Thymus (tissue), 11 donors: ENCODE measurements around the gene STK32C. TPM values are rescaled to one million over a fixed set of nuclear protein-coding genes. Genes with fewer than 3 reads are reported as not detected.

Source experiments
- DNase-seq, 9 donors: peaks; one replicate each; pipeline ENCODE4 v3.0.0-alpha.2; 2013; ENCODE audit warnings: low spot score in 9 of 9, low read depth in 6 of 9, missing footprints in 1 of 9
- H3K27ac ChIP-seq, 2 donors: one replicate each; pipeline ENCODE4 v1.5.1; 2013; ENCODE audit warnings: control low read depth in 1 of 2, low read depth in 1 of 2, low read length in 1 of 2, mild to moderate bottlenecking in 1 of 2, moderate library complexity in 1 of 2
- H3K27me3 ChIP-seq, 2 donors: one replicate each; pipeline ENCODE4 v1.5.1; 2013; ENCODE audit warnings: low read length in 1 of 2; ENCODE audit not compliant: control insufficient read depth in 2 of 2, insufficient read depth in 1 of 2
- H3K36me3 ChIP-seq, 2 donors: one replicate each; pipeline ENCODE4 v1.5.1; 2013; ENCODE audit warnings: low read length in 1 of 2, mild to moderate bottlenecking in 1 of 2, moderate library complexity in 1 of 2; ENCODE audit not compliant: control insufficient read depth in 2 of 2, insufficient read depth in 2 of 2
- H3K4me1 ChIP-seq, 2 donors: one replicate each; pipeline ENCODE4 v1.5.1; 2013; ENCODE audit warnings: low read length in 2 of 2; ENCODE audit not compliant: control insufficient read depth in 2 of 2, insufficient read depth in 2 of 2
- H3K4me3 ChIP-seq, 2 donors: one replicate each; pipeline ENCODE4 v1.5.1; 2013; ENCODE audit warnings: low read length in 2 of 2, control low read depth in 1 of 2, mild to moderate bottlenecking in 1 of 2
- H3K9me3 ChIP-seq, 2 donors: one replicate each; pipeline ENCODE4 v1.5.1; 2013; ENCODE audit warnings: low read length in 1 of 2, mild to moderate bottlenecking in 1 of 2; ENCODE audit not compliant: control insufficient read depth in 2 of 2, insufficient read depth in 1 of 2
- WGBS: extraction: QIAGEN DNeasy Blood & Tissue Kit; methylation state at CpG from one replicate; pipeline ENCODE4 v1.1.7; 2013; 5-methylcytosine and 5-hydroxymethylcytosine counted together
- polyA plus RNA-seq: library from polyadenylated mRNA; stranded (reverse); fragments of 200-250 nt; gene quantifications from one replicate; pipeline ENCODE4 v1.2.3, GENCODE V29; 2013
- total RNA-seq: library from RNA; stranded (reverse); fragments of 120-200 nt; gene quantifications from one replicate; pipeline ENCODE4 v1.2.4, GENCODE V29; 2013
- donor health status: healthy.

Gene STK32C
- total and polyA plus RNA-seq, 2 donors = 18.2 to 18.7 TPM

DNA sequence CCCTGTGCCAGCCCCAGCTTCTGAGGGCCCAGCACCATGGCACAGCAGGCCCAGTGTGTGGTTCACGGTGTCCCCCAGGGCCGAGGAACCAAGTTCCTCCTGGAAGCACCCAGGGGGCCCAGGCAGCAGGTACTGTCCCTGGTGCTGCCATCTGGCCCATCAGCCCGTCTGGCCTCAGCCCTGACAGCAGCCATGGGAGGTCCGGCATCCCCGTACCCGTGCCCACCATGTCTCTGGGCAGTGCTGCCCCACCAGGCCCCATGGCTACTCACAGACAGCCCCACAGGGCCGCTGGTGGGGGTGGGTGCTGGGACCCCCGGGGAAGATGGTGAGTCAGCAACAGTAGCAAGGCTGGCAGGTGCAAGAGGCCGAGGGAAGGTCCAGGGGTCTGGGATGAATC, 32.8 kb downstream of the STK32C start:
- H3K9me3 ChIP-seq = no peaks in the 10 kb centered on the region
- no peaks in the 10 kb centered on the region for H3K27me3 ChIP-seq
- DNase-seq = no peak
- H3K27ac ChIP-seq = no peak overlapping the region
- no peaks in the 10 kb centered on the region for H3K4me1 ChIP-seq
- H3K4me3 ChIP-seq = no peak overlapping the region
- WGBS = 95% methylated on average over 9 of the region's 9 CpGs
- no peaks in the 10 kb centered on the region for H3K36me3 ChIP-seq

DNA sequence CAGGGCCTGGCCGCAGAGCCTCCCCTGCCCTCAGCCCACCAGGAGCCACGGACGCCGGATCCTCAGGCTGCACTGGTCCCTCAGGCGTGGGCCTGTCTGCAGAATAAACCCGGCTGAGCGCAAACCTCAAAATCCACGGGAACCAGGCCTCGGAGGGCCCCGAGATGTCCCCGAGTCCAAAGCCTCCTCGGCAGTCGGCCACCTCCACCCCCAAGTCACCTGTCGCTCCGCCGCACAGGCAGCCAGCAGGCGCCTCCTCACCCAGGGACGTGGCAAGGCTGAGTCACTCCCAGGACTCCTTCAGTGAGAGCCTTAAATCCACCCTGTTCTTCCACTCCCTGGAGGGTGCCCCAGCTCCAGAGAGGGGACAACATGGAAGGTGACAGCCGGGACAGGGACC, 33.2 kb downstream of the STK32C start:
- 96% methylated on average over 19 of the region's 19 CpGs for WGBS
- no peaks in the 10 kb centered on the region for H3K36me3 ChIP-seq
- H3K4me3 ChIP-seq = no peak overlapping the region
- H3K9me3 ChIP-seq = no peaks in the 10 kb centered on the region
- no peak overlapping the region for H3K27ac ChIP-seq
- H3K4me1 ChIP-seq = no peaks in the 10 kb centered on the region
- no peak for DNase-seq
- no peaks in the 10 kb centered on the region for H3K27me3 ChIP-seq

DNA sequence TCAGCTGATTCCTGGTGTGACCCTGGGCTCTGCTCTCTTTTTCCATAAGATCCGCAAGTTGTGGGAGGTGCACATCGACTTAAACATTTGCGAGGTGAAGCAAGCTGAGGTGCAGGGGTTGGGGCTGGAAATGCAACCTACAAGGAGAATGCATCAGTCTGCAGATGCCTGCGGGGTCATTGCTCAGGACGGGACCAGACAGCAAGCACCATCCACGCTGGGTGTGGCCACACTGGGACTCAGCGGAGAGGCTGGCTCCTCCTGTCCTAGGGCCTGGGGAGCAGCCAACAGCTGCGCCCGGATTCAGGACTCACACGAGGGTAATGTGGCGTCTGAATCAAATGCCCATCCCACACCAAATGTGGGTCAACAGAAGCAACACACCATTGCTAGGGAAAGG, 33.8 kb downstream of the STK32C start:
- H3K27ac ChIP-seq = no peak overlapping the region
- H3K9me3 ChIP-seq = no peaks in the 10 kb centered on the region
- H3K36me3 ChIP-seq = no peaks in the 10 kb centered on the region
- H3K27me3 ChIP-seq = no peaks in the 10 kb centered on the region
- 96% methylated on average over 11 of the region's 11 CpGs for WGBS
- no peaks in the 10 kb centered on the region for H3K4me1 ChIP-seq
- DNase-seq = no peak
- H3K4me3 ChIP-seq = no peak overlapping the region

GRCh38 chr10:132273304-132273944, 34.3 kb downstream of the STK32C start:
- H3K9me3 ChIP-seq = no peaks in the 10 kb centered on the region
- H3K27me3 ChIP-seq = no peaks in the 10 kb centered on the region
- no peak overlapping the region for H3K4me3 ChIP-seq
- no peak for DNase-seq
- no peaks in the 10 kb centered on the region for H3K36me3 ChIP-seq
- H3K4me1 ChIP-seq = no peaks in the 10 kb centered on the region
- no peak overlapping the region for H3K27ac ChIP-seq
- WGBS = 93% methylated on average over 8 of the region's 8 CpGs

DNA sequence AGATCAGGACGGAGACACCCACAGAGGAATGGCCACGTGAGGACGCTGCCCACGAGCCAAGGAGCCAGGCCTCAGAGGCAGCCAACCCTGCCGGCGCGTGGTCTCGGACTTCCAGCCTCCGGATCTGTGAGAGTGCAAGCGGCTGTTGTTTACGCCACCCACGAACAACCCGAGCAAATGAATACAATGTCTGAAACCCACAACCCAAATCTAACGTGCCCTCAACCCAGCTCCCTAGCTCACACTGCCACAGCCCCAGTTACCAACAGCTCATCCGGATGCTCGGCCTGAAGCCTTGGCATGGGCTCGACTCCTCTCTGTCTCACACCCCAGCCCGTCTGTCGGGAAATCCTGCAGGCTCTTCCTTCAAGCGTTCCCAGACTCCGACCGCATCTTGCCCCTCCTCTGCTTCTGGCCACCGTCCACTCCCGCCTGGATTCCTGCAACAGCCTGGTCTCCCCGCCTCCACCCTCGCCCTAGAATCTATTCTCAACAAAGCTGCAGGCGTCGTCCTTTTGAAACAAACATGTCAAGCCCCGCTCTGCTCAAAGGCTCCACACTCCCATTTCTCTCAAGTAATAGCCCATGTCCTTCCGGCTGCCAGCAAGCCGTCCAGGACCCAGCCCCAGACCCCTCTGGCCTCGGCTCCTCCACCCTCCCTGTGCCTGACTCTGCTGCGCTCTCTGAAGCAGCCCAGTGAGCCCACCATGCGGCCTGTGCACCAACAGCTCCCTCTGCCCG, 35.3 kb downstream of the STK32C start:
- no peak for DNase-seq
- no peak overlapping the region for H3K27ac ChIP-seq
- H3K36me3 ChIP-seq = no peaks in the 10 kb centered on the region
- no peaks in the 10 kb centered on the region for H3K27me3 ChIP-seq
- H3K4me1 ChIP-seq = no peaks in the 10 kb centered on the region
- H3K4me3 ChIP-seq = no peak overlapping the region
- no peaks in the 10 kb centered on the region for H3K9me3 ChIP-seq
- WGBS = 97% methylated on average over 35 of the region's 35 CpGs

GRCh38 chr10:132271458-132272230, 36.1 kb downstream of the STK32C start:
- no peaks in the 10 kb centered on the region for H3K27me3 ChIP-seq
- 86% methylated on average over 27 of the region's 27 CpGs for WGBS
- no peak for DNase-seq
- H3K9me3 ChIP-seq = no peaks in the 10 kb centered on the region
- H3K4me3 ChIP-seq = no peak overlapping the region
- H3K4me1 ChIP-seq = peaks cover 0 to 7% of the 10 kb centered on the region in 2 donors
- no peak overlapping the region for H3K27ac ChIP-seq
- no peaks in the 10 kb centered on the region for H3K36me3 ChIP-seq

DNA sequence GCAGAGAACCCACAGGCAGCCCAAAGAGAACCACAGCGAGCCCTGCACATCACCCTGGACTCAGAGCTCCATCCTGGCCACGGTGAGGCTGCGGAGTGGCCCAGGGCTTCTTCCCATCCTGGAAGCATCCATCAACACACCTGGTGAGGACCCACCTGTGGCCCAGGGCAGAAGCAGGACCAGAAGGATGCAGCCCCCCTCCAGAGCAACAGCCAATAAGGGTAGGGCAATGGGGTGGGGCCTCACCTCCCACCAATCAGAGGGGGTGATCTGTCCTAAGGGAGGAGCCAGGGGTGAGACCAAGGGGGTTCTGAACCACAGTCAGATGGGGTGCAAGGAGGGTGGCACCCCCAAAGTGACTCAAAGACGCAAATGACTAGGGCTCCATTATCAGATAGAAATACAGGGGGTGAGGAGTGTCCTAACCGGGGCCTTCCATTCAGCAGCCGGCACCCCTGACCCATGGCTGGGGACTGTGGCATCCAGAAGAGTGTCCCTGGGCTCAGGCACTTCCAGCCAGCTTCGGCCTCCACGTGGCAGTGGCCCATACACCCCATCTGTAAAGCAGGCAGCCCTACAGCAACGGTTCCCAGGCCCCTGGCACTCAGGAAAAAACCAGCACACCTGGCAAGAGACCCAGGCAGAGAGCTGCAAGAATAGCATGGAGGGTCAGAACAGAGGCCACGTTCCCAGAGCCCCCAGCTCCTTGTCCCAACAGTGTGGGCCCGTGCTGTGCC, 36.9 kb downstream of the STK32C start:
- H3K27me3 ChIP-seq = no peaks in the 10 kb centered on the region
- H3K4me1 ChIP-seq = peaks cover 0 to 12% of the 10 kb centered on the region in 2 donors
- DNase-seq = no peak
- no peak overlapping the region for H3K4me3 ChIP-seq
- 91% methylated on average over 11 of the region's 11 CpGs for WGBS
- H3K9me3 ChIP-seq = no peaks in the 10 kb centered on the region
- H3K36me3 ChIP-seq = no peaks in the 10 kb centered on the region
- H3K27ac ChIP-seq = no peak overlapping the region

DNA sequence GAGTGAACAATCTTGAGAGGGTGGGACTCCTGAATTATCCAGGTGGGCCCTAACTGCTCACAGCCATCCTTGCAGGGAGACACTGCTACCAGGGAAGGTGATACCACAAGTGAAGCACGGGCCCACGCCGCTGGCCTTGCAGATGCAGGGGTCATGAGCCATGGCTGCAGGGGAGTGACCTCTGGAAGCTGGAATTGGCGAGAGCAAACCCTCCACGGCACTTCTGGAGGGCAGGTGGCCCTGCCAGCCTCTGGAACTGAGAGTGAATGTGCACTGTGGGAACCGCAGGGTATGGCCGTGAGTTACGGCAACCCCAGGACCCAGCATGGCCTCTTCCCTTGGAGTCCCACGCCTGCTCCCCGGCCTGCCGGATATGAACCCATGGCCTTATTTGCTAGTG, 37.5 kb downstream of the STK32C start:
- no peak overlapping the region for H3K4me3 ChIP-seq
- H3K4me1 ChIP-seq = peaks cover 0 to 12% of the 10 kb centered on the region in 2 donors
- no peak for DNase-seq
- H3K9me3 ChIP-seq = no peaks in the 10 kb centered on the region
- H3K36me3 ChIP-seq = no peaks in the 10 kb centered on the region
- H3K27me3 ChIP-seq = no peaks in the 10 kb centered on the region
- H3K27ac ChIP-seq = no peak overlapping the region
- WGBS = 96% methylated on average over 11 of the region's 11 CpGs
